ENCODE results near the gene PTGES3L.
"Not testable (repeated sequence)": the region's sequence is repeated elsewhere in the genome, so short reads cannot be mapped to it uniquely, and the experiment has no call there.

Gene PTGES3L

DNA sequence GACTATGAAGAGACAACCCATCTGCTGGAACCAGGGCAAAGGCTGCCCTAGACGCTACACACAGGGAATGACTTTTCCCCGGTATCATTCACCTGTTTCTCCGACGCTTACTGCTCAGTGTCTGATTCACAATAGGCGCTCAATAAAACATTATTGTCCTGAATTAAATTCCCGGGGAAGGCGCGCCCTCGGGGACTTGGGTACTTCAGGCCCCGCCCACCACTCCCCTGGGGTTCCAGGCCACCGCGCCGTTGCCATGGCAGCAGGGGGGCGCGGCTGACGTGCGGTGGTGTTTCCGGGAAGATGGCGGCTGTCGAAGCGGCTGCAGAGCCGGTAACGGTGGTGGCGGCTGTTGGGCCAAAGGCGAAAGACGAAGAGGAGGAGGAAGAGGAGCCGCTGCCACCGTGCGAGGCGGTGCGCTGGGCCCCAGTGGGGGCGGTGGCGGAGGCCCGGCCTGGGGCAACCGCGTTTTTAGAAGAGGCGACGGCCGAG, 440 bp upstream of the PTGES3L start, which contains the start of gene RUNDC1:
Gene RUNDC1 (plus strand): TSS at position 292 of the 492 bp plus-strand sequence. CDS start 12 bp downstream, at position 304.
- DNase-seq (ENCODE audit: low read depth, low spot score), result peak; percentile 93

DNA sequence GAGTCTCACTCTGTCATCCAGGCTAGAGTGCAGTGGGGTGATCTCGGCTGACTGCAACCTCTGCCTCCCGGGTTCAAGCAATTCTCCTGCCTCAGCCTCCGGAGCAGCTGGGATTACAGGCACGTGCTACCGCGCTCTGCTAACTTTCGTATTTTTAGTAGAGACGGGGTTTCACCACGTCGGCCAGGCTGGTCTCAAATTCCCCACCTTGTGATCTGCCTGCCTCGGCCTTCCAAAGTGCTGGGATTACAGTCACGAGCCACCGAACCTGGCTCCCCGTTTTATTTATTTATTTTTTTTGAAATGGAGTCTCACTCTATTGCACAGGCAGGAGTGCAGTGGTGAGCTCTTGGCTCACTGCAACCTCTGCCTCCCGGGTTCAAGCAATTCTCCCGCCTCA, 4.2 kb downstream of the PTGES3L start:
- not testable (repeated sequence) for DNase-seq (ENCODE audit: low read depth, low spot score)

GRCh38 chr17:42975265-42975664, 4.6 kb downstream of the PTGES3L start:
- DNase-seq (ENCODE audit: low read depth, low spot score), result no peak

DNA sequence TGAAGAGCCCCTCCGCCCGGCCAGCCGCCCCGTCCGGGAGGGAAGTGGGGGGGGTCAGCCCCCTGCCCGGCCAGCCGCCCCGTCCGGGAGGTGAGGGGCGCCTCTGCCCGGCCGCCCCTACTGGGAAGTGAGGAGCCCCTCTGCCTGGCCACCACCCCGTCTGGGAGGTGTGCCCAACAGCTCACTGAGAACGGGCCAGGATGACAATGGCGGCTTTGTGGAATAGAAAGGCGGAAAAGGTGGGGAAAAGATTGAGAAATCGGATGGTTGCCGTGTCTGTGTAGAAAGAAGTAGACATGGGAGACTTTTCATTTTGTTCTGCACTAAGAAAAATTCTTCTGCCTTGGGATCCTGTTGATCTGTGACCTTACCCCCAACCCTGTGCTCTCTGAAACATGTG, 6.6 kb downstream of the PTGES3L start:
- DNase-seq (ENCODE audit: low read depth, low spot score), result not testable (repeated sequence)

DNA sequence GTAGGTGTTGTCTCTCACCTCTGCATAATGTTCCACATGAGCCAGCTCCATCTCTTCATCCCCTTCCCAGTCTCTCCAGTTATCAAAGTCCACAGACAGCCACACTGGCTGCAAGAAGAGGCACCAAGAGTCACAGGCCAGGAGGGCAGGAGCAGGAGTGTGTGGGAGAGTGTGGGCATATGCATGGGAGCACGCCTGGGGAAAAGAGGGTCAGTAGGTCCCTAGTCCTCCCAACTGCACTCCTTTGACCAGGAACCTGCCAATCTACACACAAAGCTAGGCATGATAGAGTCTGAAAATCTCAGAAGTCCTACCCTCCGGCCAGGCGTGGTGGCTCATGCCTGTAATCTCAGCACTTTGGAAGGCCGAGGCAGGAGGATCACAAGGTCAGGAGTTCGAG, 8.3 kb downstream of the PTGES3L start:
- DNase-seq (ENCODE audit: low read depth, low spot score), result no peak

DNA sequence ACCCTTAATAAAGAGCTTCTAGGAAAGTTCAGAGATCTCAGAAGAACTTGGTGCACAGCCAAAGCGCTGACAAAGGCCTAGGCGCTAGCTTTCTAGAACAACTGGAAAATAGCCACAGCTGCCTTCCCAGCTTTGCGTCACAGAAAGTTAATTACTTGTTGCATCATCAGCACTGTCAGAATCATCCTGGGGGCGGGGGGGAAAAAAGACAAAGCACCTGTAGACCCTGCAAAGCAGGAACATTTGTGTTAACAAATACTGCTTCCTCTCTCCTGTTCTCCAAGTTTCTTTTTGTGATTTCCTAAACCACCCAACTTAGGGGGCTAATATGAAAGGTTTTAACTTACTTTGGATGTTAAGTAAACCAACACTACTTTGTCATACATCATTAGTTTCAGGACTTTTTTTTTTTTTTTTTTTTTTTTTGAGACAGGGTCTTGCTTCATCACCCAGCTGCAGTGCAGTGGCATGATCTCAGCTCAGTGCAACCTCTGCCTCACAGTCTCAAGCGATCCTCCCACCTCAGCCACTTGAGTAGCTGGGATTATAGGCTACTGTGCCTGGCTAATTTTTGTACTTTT, 10.8 kb downstream of the PTGES3L start:
- no peak for DNase-seq (ENCODE audit: low read depth, low spot score)

DNA sequence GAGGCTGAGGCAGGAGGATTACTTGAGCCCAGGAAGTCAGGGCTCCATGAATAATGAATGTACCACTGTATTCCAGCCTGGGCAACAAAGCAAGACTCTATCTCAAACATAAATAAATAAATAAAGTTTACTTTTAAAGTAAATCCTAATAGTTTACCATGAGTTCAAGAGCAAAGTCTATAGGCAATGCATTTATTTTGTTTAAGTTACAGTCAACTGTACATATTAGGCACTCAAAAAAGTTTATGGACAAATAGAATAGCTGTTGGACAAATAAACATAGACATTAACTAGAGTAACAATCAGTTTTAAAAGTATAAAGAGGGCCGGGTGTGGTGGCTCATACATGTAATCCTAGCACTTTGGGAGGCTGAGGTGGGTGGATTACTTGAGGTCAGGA, 12.0 kb downstream of the PTGES3L start:
- no peak for DNase-seq (ENCODE audit: low read depth, low spot score)

DNA sequence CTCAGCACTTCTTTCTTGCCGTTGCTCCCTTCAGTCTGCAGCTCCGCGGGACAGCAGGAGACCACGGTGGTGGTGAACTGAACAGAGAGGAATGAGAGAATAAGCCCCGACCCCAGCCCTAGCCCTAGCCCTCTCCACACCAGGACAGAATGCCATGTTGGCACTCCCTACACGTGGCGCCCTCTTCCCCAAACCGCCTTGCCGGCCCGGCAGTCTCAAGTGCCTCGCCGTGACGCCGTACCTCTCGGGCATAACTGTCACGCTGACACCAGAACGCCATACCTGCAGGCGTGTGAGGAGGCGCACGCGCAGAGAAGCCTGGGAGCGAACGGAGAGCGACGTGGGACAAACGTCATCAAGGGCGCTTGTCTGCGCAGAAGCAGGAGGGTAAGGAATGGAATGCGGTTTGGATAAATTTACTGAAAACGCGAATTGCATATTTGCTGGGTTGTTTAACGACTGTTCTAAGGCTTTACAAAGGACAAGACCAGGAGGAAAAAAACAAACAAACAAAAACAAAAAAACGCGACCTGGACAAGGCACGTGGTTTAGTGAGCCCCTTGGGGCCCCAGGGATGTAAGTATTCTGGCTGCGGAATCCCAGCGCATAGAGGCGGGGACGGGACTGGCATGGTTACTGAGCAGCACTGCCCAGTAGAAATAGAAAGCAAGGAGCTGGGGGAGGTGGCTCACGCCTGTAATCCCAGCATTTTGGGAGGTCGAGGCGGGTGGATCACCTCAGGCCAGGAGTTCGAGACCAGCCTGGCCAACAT, 15.5 kb downstream of the PTGES3L start, which contains the start of gene AARSD1:
Gene AARSD1 (minus strand): TSS at position 294 of the 772 bp plus-strand sequence. CDS start 14 bp downstream, at position 280.
- peak; percentile 98 for DNase-seq (ENCODE audit: low read depth, low spot score)

- DNase-seq (ENCODE audit: low read depth, low spot score), result no peak
These were observed 26.2 kb downstream of the PTGES3L start for GRCh38 chr17:42953669-42954068.

- DNase-seq (ENCODE audit: low read depth, low spot score), result no peak
These were observed 29.7 kb downstream of the PTGES3L start for GRCh38 chr17:42950044-42950783.

GRCh38 chr17:42946812-42947211, 33.1 kb downstream of the PTGES3L start:
- DNase-seq (ENCODE audit: low read depth, low spot score), result no peak

GRCh38 chr17:42944211-42944610, 35.7 kb downstream of the PTGES3L start:
- DNase-seq (ENCODE audit: low read depth, low spot score), result no peak

- peak; percentile 79 for DNase-seq (ENCODE audit: low read depth, low spot score)
These were observed 41.9 kb downstream of the PTGES3L start for GRCh38 chr17:42937712-42938596.

- no peak for DNase-seq (ENCODE audit: low read depth, low spot score)
These were observed 50.4 kb downstream of the PTGES3L start for GRCh38 chr17:42929497-42929844.

- DNase-seq (ENCODE audit: low read depth, low spot score), result peak; percentile 81
These were observed 51.0 kb downstream of the PTGES3L start for GRCh38 chr17:42928714-42929496.

GRCh38 chr17:42924891-42925290, 55.0 kb downstream of the PTGES3L start:
- peak; percentile 42 for DNase-seq (ENCODE audit: low read depth, low spot score)

- DNase-seq (ENCODE audit: low read depth, low spot score), result not testable (repeated sequence)
These were observed 56.4 kb downstream of the PTGES3L start for GRCh38 chr17:42923472-42923871.

GRCh38 chr17:42922294-42922693, 57.6 kb downstream of the PTGES3L start:
- DNase-seq (ENCODE audit: low read depth, low spot score), result no peak

DNA sequence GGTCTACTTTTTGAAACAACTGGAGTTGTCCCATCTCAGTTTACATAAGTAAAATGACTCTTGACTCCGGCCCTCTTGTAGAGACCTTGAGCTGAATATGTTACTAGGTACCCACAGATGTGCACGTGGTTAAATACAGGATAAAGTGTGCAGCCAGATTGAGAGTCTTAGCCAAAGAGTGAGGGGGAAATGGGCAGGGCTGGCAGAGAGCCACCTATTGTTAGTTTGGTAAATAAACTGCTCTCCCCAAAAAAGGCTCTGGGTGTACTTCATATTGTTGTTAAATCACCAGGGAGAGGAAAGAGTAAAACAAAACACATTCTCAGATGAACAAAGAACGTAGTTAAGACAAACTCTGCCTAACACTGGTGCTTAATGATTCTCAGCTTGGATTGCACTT, 59.0 kb downstream of the PTGES3L start:
- no peak for DNase-seq (ENCODE audit: low read depth, low spot score)

GRCh38 chr17:42920106-42920900, 59.6 kb downstream of the PTGES3L start:
- DNase-seq (ENCODE audit: low read depth, low spot score), result peak; percentile 22

All from ELF-1 (cell line).